ENCODE measurements around the gene MGAT3.
"Not testable (repeated sequence)": the region's sequence is repeated elsewhere in the genome, so short reads cannot be mapped to it uniquely, and the experiment has no call there.

Gene MGAT3

GRCh38 chr22:39514373-39514973 is 57.7 kb downstream of the MGAT3 start:
- TF ChIP-seq Cebpa-rat (IDR thresholded peaks at IDR 0.05): peak in 2 of 11 experiments; percentile 17 to 18; a peak in 1 of 22 replicates
- Histone ChIP-seq H3K9me3 (replicated peaks in 1 of 11) (no peaks in the 10 kb centered on the region), H3K9ac (peak overlapping the region in 6 of 11 experiments; percentile 6 to 41 (median 12); a peak in 4 of 22 replicates), H3K27ac (no peak overlapping the region), H3K4me1 (peaks cover 19 to 56% (median 35%) of the 10 kb centered on the region in 10 experiments), H4K20me1 (peaks cover 15 to 86% (median 61%) of the 10 kb centered on the region in 11 experiments; a peak in 21 of 22 replicates), H3K4me2 (peak overlapping the region in 5 of 11 experiments; percentile 16 to 61 (median 43); a peak in 7 of 22 replicates), H3K36me3 (peaks cover 74 to 88% (median 83%) of the 10 kb centered on the region in 11 experiments), H3K27me3 (no peaks in the 10 kb centered on the region), H3K4me3 (no peak overlapping the region)

GRCh38 chr22:39515266-39516050 is 58.6 kb downstream of the MGAT3 start:
- Histone ChIP-seq H3K4me2 (peak overlapping the region in 5 of 11 experiments; percentile 0 to 61 (median 43); a peak in 8 of 22 replicates), H3K9ac (peak overlapping the region in 9 of 11 experiments; percentile 8 to 41 (median 16); a peak in 11 of 22 replicates), H3K27me3 (no peaks in the 10 kb centered on the region), H3K9me3 (replicated peaks in 1 of 11) (no peaks in the 10 kb centered on the region), H4K20me1 (peaks cover 10 to 76% (median 52%) of the 10 kb centered on the region in 11 experiments; a peak in 21 of 22 replicates), H3K27ac (no peak overlapping the region), H3K36me3 (peaks cover 64 to 78% (median 73%) of the 10 kb centered on the region in 11 experiments), H3K4me3 (no peak overlapping the region), H3K4me1 (peaks cover 19 to 56% (median 35%) of the 10 kb centered on the region in 10 experiments)
- no peak for TF ChIP-seq Cebpa-rat (IDR thresholded peaks at IDR 0.05)

GRCh38 chr22:39517470-39517869 is 60.7 kb downstream of the MGAT3 start:
- Histone ChIP-seq H3K9ac (peak overlapping the region in 5 of 11 experiments; percentile 11 to 100 (median 99); a peak in 5 of 22 replicates), H3K9me3 (replicated peaks in 1 of 11) (0 out of 22 replicates have a peak, but pooled peaks cover 0 to 6% (median 0%) of the 10 kb centered on the region in 11 experiments), H3K27me3 (no peaks in the 10 kb centered on the region), H3K4me2 (peak overlapping the region in 9 of 11 experiments; percentile 84 to 99 (median 93); a peak in 15 of 22 replicates), H3K4me1 (peaks cover 27 to 56% (median 38%) of the 10 kb centered on the region in 10 experiments), H3K36me3 (peaks cover 62 to 76% (median 71%) of the 10 kb centered on the region in 11 experiments), H3K4me3 (no peak overlapping the region), H4K20me1 (peaks cover 27 to 76% (median 52%) of the 10 kb centered on the region in 11 experiments), H3K27ac (peak overlapping the region in 2 of 11 experiments; percentile 23 to 100; a peak in 2 of 22 replicates)
- no peak for TF ChIP-seq Cebpa-rat (IDR thresholded peaks at IDR 0.05)

DNA sequence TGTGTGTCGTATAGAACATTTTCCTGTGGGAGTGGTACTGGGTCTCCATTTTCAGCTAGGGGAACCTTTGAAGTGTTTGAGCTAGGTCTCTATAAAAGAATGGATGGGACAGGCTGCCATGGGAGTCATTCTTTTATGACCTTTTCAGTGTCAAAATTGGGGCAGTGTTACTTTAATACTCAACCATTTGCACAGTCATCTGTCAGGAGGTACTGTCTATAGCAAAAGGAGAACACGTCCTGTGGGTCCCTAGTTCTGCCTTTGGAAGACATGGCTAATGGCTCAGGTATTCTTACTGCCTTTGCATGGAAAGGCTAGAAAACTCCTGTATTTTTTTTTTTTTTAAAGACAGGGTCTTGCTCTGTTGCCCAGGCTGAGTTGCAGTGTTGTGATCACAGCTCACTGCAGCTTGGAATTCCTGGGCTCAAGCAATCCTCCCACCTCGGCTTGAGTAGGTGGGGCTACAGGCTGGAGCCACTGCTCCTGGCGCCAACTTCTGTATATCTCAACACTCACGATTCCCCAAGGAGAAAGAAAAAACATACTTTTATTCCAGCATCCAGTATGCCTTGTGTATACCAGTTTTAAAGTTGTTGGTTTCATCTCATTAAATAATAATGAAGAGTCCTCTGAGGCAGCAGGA is 61.5 kb downstream of the MGAT3 start:
- peaks cover 62 to 76% (median 71%) of the 10 kb centered on the region in 11 experiments for H3K36me3 ChIP-seq
- H3K9me3 ChIP-seq (replicated peaks in 1 of 11): 0 out of 22 replicates have a peak, but pooled peaks cover 0 to 6% (median 0%) of the 10 kb centered on the region in 11 experiments
- H3K9ac ChIP-seq: peak overlapping the region; percentile 94 to 100 (median 99); a peak in 21 of 22 replicates
- peak overlapping the region; percentile 84 to 99 (median 92) for H3K4me2 ChIP-seq
- TF ChIP-seq Cebpa-rat (IDR thresholded peaks at IDR 0.05): no peak
- no peaks in the 10 kb centered on the region for H3K27me3 ChIP-seq
- peaks cover 35 to 76% (median 57%) of the 10 kb centered on the region in 11 experiments for H4K20me1 ChIP-seq
- peak overlapping the region; percentile 80 to 100 (median 98); a peak in 17 of 20 replicates for H3K4me3 ChIP-seq
- H3K27ac ChIP-seq: peak overlapping the region in 10 of 11 experiments; percentile 97 to 100 (median 98); a peak in 20 of 22 replicates
- H3K4me1 ChIP-seq: peaks cover 35 to 64% (median 46%) of the 10 kb centered on the region in 10 experiments

DNA sequence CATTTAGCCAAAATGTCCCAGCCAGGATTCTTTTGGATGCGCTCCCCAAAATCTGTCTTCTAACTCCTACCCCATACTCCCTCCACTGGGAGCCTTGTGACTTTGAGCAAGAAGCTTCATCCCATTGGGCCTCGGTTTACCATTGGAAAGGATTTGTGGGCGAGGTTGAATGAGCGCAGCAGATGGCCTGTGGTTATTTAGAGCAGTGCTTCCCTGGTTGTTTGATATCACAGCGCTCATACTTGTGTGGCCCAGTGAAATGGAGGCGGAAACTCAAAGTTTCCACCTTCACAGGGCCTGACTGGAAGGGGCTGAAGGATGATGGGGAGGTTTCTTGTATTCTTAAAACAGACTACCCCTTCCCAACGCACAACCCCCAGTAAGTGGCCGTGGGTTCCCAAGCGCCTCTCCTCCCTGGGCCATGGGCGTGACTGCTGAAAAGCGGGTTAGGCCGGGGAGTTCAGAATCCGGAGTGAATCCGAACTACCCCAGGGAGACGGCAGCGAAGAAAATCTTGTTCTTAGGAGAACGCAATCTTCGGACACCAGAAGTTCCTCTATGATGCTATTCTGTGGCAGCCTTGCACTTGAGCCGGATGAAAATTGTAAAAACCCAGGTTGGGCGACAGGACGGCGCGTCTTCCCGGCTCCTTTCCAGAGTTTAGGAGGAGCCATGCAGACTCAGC is 62.3 kb downstream of the MGAT3 start:
- H3K27me3 ChIP-seq: no peaks in the 10 kb centered on the region
- peak overlapping the region; percentile 94 to 100 (median 99) for H3K9ac ChIP-seq
- no peak for TF ChIP-seq Cebpa-rat (IDR thresholded peaks at IDR 0.05)
- peak overlapping the region; percentile 97 to 100 (median 99) for H3K27ac ChIP-seq
- peaks cover 44 to 76% (median 57%) of the 10 kb centered on the region in 11 experiments for H4K20me1 ChIP-seq
- H3K4me2 ChIP-seq: peak overlapping the region; percentile 84 to 99 (median 92)
- H3K4me1 ChIP-seq: peaks cover 43 to 67% (median 53%) of the 10 kb centered on the region in 10 experiments
- H3K9me3 ChIP-seq (replicated peaks in 1 of 11): 0 out of 22 replicates have a peak, but pooled peaks cover 0 to 6% (median 0%) of the 10 kb centered on the region in 11 experiments
- H3K36me3 ChIP-seq: peaks cover 60 to 76% (median 71%) of the 10 kb centered on the region in 11 experiments
- peak overlapping the region; percentile 80 to 100 (median 98) for H3K4me3 ChIP-seq

- Histone ChIP-seq H3K9ac (peak overlapping the region; percentile 94 to 100 (median 99)), H3K27me3 (no peaks in the 10 kb centered on the region), H3K36me3 (peaks cover 60 to 76% (median 71%) of the 10 kb centered on the region in 11 experiments), H3K4me1 (peaks cover 49 to 67% (median 56%) of the 10 kb centered on the region in 10 experiments), H3K27ac (peak overlapping the region; percentile 97 to 100 (median 99)), H3K4me3 (peak overlapping the region; percentile 80 to 100 (median 98)), H3K9me3 (replicated peaks in 1 of 11) (0 out of 22 replicates have a peak, but pooled peaks cover 0 to 6% (median 0%) of the 10 kb centered on the region in 11 experiments), H4K20me1 (peaks cover 47 to 76% (median 58%) of the 10 kb centered on the region in 11 experiments), H3K4me2 (peak overlapping the region; percentile 84 to 99 (median 92))
- no peak for TF ChIP-seq Cebpa-rat (IDR thresholded peaks at IDR 0.05)
Observed at GRCh38 chr22:39519681-39520225, 62.9 kb downstream of the MGAT3 start.

- TF ChIP-seq Cebpa-rat (IDR thresholded peaks at IDR 0.05): no peak
- Histone ChIP-seq H4K20me1 (peaks cover 51 to 76% (median 58%) of the 10 kb centered on the region in 11 experiments), H3K9ac (peak within 1 kb of the TSS; percentile 94 to 100 (median 99)), H3K4me2 (peak within 1 kb of the TSS; percentile 95 to 100 (median 99)), H3K27me3 (no peaks in the 10 kb centered on the region), H3K4me3 (peak within 1 kb of the TSS; percentile 80 to 100 (median 98)), H3K9me3 (replicated peaks in 1 of 11) (0 out of 22 replicates have a peak, but pooled peaks cover 0 to 6% (median 0%) of the 10 kb centered on the region in 11 experiments), H3K36me3 (peaks cover 53 to 76% (median 71%) of the 10 kb centered on the region in 11 experiments), H3K4me1 (peaks cover 52 to 67% (median 57%) of the 10 kb centered on the region in 10 experiments), H3K27ac (peak within 1 kb of the TSS; percentile 97 to 100 (median 99))
Observed at GRCh38 chr22:39520226-39521105, 63.7 kb downstream of the MGAT3 start, which contains the start of gene ATF4. Gene ATF4, plus strand, starts transcription at chr22:39520562. Its CDS starts 884 bp downstream, at chr22:39521446.

DNA sequence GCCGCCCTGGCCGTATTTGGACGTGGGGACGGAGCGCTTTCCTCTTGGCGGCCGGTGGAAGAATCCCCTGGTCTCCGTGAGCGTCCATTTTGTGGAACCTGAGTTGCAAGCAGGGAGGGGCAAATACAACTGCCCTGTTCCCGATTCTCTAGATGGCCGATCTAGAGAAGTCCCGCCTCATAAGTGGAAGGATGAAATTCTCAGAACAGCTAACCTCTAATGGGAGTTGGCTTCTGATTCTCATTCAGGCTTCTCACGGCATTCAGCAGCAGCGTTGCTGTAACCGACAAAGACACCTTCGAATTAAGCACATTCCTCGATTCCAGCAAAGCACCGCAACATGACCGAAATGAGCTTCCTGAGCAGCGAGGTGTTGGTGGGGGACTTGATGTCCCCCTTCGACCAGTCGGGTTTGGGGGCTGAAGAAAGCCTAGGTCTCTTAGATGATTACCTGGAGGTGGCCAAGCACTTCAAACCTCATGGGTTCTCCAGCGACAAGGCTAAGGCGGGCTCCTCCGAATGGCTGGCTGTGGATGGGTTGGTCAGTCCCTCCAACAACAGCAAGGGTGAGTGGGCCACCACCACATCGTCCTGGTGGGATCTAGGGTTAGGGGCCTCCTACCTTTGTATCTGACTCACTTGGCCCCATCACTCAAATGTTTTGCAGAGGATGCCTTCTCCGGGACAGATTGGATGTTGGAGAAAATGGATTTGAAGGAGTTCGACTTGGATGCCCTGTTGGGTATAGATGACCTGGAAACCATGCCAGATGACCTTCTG is 64.5 kb downstream of the MGAT3 start:
- Histone ChIP-seq H4K20me1 (peaks cover 56 to 83% (median 60%) of the 10 kb centered on the region in 11 experiments), H3K4me1 (peaks cover 57 to 67% (median 62%) of the 10 kb centered on the region in 10 experiments), H3K36me3 (peaks cover 45 to 75% (median 66%) of the 10 kb centered on the region in 11 experiments), H3K9ac (peak overlapping the region; percentile 94 to 100 (median 99)), H3K4me2 (peak overlapping the region; percentile 84 to 100 (median 99)), H3K27ac (peak overlapping the region; percentile 97 to 100 (median 99)), H3K4me3 (peak overlapping the region; percentile 80 to 100 (median 98))
- not testable (repeated sequence) for H3K27me3 ChIP-seq; H3K9me3 ChIP-seq (replicated peaks in 1 of 11)

DNA sequence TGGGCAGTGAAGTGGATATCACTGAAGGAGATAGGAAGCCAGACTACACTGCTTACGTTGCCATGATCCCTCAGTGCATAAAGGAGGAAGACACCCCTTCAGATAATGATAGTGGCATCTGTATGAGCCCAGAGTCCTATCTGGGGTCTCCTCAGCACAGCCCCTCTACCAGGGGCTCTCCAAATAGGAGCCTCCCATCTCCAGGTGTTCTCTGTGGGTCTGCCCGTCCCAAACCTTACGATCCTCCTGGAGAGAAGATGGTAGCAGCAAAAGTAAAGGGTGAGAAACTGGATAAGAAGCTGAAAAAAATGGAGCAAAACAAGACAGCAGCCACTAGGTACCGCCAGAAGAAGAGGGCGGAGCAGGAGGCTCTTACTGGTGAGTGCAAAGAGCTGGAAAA is 65.3 kb downstream of the MGAT3 start:
- Histone ChIP-seq H3K36me3 (peaks cover 37 to 67% (median 61%) of the 10 kb centered on the region in 11 experiments), H3K4me1 (peaks cover 60 to 73% (median 67%) of the 10 kb centered on the region in 10 experiments), H3K4me2 (peak overlapping the region; percentile 84 to 100 (median 99)), H3K27ac (peak overlapping the region in 10 of 11 experiments; percentile 97 to 100 (median 98); a peak in 19 of 22 replicates), H3K9ac (peak overlapping the region; percentile 94 to 100 (median 99)), H3K4me3 (peak overlapping the region; percentile 80 to 100 (median 98)), H4K20me1 (peaks cover 62 to 87% (median 67%) of the 10 kb centered on the region in 11 experiments)
- H3K9me3 ChIP-seq (replicated peaks in 1 of 11); H3K27me3 ChIP-seq: not testable (repeated sequence)
